NB4 (cell line): Measurements from ENCODE around the gene OR12D1.

Source experiments
- DNase-seq: peaks from one replicate; pipeline ENCODE4 v3.0.0; 2010; ENCODE audit warnings: low read depth
- H3K4me3 ChIP-seq: one replicate; pipeline ENCODE4 v1.5.1; 2011; ENCODE audit warnings: mild to moderate bottlenecking, low read depth, low read length, moderate library complexity
- MAX ChIP-seq: IDR thresholded peaks from 2 replicates; pipeline ENCODE4 v1.6.1; 2011; ENCODE audit warnings: low read depth, low read length
- MYC ChIP-seq: IDR thresholded peaks from 2 replicates; pipeline ENCODE4 v1.6.1; 2011; ENCODE audit warnings: low read depth, low read length
- POLR2A ChIP-seq: IDR thresholded peaks from 2 replicates; pipeline ENCODE4 v1.6.1; 2011; ENCODE audit warnings: mild to moderate bottlenecking; ENCODE audit not compliant: insufficient read length; ENCODE audit errors: extremely low read depth
- TF ChIP-seq, protein P1 (sequence below): IDR thresholded peaks from one replicate; pipeline ENCODE4 v1.5.1; 2012; ENCODE audit warnings: low read depth, low read length

The OR12D1 gene

DNA sequence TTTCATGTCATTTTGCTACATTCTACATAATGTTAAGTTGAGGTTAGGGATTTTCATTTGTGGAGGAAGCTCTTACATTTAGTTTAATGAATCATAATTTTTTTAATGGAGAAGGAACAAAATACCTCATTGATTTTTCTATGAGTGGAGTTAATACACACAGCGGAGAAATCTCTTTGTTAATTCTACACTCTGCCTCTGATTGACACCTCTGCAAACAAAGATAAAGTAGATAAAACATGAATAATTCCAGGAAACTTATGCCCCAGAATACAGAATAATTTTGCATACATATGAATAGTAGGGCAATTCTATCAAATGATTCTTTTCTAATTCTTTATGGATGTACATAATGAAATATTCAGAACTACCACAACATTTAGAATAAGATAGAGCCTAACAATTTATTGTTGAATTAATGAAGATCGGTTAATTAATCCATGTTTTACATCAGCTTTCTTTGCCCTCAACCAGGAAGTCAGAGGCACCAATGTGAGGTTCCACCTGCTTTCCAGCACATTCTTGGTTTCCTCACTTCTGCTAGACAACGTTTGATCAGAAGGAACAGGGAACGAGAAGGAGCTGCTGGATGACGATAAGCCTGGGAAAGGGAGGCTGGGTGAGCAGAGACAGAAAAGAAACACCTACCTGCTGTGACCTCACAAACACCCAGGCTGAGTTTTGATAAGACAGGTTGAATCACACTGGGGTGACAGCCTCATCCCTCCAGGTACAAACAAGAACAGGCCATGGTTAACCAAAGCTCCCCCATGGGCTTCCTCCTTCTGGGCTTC is 46.5 kb downstream of the OR12D1 start:
- H3K4me3 ChIP-seq, result no peak overlapping the region

DNA sequence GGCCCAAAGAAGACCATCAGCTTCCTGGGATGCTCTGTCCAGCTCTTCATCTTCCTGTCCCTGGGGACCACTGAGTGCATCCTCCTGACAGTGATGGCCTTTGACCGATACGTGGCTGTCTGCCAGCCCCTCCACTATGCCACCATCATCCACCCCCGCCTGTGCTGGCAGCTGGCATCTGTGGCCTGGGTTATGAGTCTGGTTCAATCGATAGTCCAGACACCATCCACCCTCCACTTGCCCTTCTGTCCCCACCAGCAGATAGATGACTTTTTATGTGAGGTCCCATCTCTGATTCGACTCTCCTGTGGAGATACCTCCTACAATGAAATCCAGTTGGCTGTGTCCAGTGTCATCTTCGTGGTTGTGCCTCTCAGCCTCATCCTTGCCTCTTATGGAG is 47.3 kb downstream of the OR12D1 start:
- no peak for DNase-seq
- H3K4me3 ChIP-seq, result no peak overlapping the region
- TF ChIP-seq, protein P1, sequence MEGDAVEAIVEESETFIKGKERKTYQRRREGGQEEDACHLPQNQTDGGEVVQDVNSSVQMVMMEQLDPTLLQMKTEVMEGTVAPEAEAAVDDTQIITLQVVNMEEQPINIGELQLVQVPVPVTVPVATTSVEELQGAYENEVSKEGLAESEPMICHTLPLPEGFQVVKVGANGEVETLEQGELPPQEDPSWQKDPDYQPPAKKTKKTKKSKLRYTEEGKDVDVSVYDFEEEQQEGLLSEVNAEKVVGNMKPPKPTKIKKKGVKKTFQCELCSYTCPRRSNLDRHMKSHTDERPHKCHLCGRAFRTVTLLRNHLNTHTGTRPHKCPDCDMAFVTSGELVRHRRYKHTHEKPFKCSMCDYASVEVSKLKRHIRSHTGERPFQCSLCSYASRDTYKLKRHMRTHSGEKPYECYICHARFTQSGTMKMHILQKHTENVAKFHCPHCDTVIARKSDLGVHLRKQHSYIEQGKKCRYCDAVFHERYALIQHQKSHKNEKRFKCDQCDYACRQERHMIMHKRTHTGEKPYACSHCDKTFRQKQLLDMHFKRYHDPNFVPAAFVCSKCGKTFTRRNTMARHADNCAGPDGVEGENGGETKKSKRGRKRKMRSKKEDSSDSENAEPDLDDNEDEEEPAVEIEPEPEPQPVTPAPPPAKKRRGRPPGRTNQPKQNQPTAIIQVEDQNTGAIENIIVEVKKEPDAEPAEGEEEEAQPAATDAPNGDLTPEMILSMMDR, result no peak
- TF ChIP-seq POLR2A (no peak), MYC (no peak), MAX (no peak)

More for the DNA sequence above, 46.5 kb downstream of the OR12D1 start:
- TF ChIP-seq MYC (no peak), POLR2A (no peak), MAX (no peak)
- TF ChIP-seq, protein P1, result no peak
- no peak for DNase-seq

- TF ChIP-seq MAX, result no peak
- TF ChIP-seq, protein P1, result no peak
- TF ChIP-seq MYC, result no peak
- no peak for TF ChIP-seq POLR2A
- no peak overlapping the region for H3K4me3 ChIP-seq
- DNase-seq, result no peak
These were observed 50.6 kb downstream of the OR12D1 start for GRCh38 chr6:29465279-29465678.

DNA sequence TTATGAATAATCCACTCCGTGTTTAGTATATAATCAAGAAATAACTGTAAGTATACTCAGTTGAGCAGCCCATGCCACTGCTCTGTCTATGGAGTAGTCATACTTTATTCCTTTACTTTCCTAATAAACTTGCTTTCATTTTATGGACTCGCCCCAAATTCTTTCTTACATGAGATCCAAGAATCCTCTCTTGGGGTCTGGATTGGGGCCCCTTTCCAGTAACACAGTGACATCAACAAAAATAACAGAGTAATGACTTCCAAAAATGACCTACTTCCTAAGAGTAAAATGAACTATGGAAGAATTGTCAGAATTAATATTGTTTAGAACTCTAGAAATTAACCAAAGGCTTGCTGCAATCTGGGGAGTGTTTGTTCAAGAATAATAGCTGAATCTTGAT is 51.1 kb downstream of the OR12D1 start:
- TF ChIP-seq, protein P1, result no peak
- TF ChIP-seq POLR2A, result no peak
- no peak for TF ChIP-seq MYC
- no peak for TF ChIP-seq MAX
- H3K4me3 ChIP-seq, result no peak overlapping the region
- DNase-seq, result no peak

DNA sequence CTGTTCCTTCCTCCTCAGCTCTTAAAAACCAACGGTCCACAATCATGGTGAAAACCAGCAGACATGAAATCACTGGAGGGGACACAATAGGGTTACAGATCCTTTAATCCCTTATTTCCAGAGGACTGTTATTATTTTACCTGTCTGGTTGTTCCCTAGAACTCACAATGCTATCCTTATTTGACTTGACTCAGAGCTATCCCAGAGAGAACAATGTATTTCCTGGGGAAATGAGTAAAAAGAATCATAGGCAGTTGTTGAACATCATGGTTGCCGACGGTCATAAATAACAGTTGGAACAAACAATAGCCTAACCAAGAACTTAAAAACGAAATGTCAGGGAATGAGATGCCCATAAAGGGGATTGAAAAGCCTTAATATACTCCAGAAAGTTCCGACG is 51.5 kb downstream of the OR12D1 start:
- TF ChIP-seq POLR2A (no peak), MAX (no peak), MYC (no peak)
- TF ChIP-seq, protein P1, result no peak
- no peak overlapping the region for H3K4me3 ChIP-seq
- DNase-seq, result no peak
